Measurements from ENCODE around the gene KDM8.

DNA sequence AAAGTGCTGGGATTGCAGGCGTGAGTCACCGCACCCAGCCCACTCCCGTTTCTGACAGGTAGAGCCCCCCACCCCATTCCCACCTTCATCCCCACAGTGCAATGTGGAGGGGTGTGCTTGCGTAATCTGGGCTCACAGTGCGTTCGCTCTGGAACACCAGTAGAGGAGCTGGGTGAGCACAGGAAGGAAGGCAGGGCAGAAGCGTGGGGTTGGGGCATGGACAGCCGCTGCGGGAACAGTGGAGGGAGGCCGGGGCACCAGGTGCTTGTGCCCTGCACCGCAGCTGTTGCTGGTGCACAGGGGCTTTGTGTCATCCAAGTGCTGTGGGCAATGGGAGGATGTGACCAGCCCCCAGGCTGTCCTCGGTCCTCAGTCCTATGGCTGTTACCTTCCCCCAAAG, 24.7 kb downstream of the KDM8 start:
- TF ChIP-seq, protein P1, sequence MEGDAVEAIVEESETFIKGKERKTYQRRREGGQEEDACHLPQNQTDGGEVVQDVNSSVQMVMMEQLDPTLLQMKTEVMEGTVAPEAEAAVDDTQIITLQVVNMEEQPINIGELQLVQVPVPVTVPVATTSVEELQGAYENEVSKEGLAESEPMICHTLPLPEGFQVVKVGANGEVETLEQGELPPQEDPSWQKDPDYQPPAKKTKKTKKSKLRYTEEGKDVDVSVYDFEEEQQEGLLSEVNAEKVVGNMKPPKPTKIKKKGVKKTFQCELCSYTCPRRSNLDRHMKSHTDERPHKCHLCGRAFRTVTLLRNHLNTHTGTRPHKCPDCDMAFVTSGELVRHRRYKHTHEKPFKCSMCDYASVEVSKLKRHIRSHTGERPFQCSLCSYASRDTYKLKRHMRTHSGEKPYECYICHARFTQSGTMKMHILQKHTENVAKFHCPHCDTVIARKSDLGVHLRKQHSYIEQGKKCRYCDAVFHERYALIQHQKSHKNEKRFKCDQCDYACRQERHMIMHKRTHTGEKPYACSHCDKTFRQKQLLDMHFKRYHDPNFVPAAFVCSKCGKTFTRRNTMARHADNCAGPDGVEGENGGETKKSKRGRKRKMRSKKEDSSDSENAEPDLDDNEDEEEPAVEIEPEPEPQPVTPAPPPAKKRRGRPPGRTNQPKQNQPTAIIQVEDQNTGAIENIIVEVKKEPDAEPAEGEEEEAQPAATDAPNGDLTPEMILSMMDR (IDR thresholded peaks at IDR 0.05): no peak
- no peak for TF ChIP-seq POLR2A (IDR thresholded peaks at IDR 0.05)

All from adrenal gland (tissue), 5 donors.